Measurements from ENCODE around the gene NPS. TPM values are rescaled to one million over a fixed set of nuclear protein-coding genes. Genes with fewer than 3 reads are reported as not detected.

Gene NPS
- total RNA-seq, 1 donor: not detected

DNA sequence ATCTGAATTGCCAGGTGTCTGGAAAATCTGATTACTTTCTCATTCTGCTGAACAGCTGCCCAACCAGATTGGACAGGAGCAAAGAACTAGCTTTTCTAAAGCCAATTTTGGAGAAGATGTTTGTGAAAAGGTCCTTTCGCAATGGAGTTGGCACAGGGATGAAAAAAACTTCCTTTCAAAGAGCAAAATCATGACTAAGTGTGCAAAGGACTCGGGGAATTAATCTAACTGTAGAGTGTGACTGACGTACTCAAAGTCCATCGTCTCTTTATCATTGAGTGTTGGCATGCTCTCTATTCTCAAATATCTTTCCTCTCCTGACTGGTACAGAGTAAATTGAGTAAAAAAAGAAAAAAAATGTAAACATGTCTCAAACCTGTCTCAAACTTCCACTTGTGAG is 3.3 kb downstream of the NPS start:
- Histone ChIP-seq H3K4me2 (ENCODE audit: insufficient read depth, low read length) (no peak overlapping the region), H3K9me3 (ENCODE audit: low read depth, low read length) (no peaks in the 10 kb centered on the region), H3K27me3 (ENCODE audit: insufficient read depth, low read length) (no peaks in the 10 kb centered on the region), H2AFZ (ENCODE audit: low read length) (no peak overlapping the region), H3K4me1 (ENCODE audit: insufficient read depth, low read length) (no peaks in the 10 kb centered on the region), H3K79me2 (ENCODE audit: insufficient read depth, low read length) (no peaks in the 10 kb centered on the region), H3K27ac (ENCODE audit: low read depth, low read length) (no peak overlapping the region), H3K36me3 (ENCODE audit: insufficient read depth, low read length) (no peaks in the 10 kb centered on the region), H4K20me1 (ENCODE audit: insufficient read depth, low read length) (no peaks in the 10 kb centered on the region), H3K4me3 (ENCODE audit: insufficient read depth, low read length) (no peak overlapping the region)
- TF ChIP-seq, protein P1, sequence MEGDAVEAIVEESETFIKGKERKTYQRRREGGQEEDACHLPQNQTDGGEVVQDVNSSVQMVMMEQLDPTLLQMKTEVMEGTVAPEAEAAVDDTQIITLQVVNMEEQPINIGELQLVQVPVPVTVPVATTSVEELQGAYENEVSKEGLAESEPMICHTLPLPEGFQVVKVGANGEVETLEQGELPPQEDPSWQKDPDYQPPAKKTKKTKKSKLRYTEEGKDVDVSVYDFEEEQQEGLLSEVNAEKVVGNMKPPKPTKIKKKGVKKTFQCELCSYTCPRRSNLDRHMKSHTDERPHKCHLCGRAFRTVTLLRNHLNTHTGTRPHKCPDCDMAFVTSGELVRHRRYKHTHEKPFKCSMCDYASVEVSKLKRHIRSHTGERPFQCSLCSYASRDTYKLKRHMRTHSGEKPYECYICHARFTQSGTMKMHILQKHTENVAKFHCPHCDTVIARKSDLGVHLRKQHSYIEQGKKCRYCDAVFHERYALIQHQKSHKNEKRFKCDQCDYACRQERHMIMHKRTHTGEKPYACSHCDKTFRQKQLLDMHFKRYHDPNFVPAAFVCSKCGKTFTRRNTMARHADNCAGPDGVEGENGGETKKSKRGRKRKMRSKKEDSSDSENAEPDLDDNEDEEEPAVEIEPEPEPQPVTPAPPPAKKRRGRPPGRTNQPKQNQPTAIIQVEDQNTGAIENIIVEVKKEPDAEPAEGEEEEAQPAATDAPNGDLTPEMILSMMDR (IDR thresholded peaks at IDR 0.05; ENCODE audit: extremely low read depth, low read depth, low read length): no peak
- no peak for DNase-seq (ENCODE audit: insufficient read length, low spot score, missing footprints)

DNA sequence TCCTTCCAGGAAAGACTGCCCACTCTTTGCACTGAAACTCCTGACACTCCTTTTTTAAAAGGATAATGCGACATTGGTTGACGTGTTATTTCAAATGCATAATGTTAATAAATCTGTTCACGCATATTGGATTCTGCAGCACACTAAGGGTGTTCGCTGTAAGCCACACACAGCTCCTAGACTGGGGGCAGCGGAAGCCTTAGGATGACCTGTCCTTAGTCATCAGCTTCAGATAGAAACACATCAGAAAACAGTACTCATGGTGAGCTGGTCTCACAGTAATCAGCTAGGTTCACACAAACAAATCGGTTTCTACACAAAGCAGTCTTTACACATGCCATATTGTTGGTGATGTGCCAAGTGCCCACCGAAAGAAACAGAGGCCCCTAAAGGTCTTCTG is 4.3 kb downstream of the NPS start:
- H3K4me3 ChIP-seq (ENCODE audit: insufficient read depth, low read length): no peak overlapping the region
- H3K9me3 ChIP-seq (ENCODE audit: low read depth, low read length): no peaks in the 10 kb centered on the region
- no peak overlapping the region for H2AFZ ChIP-seq (ENCODE audit: low read length)
- H3K36me3 ChIP-seq (ENCODE audit: insufficient read depth, low read length): no peaks in the 10 kb centered on the region
- no peaks in the 10 kb centered on the region for H3K79me2 ChIP-seq (ENCODE audit: insufficient read depth, low read length)
- no peak overlapping the region for H3K4me2 ChIP-seq (ENCODE audit: insufficient read depth, low read length)
- H3K4me1 ChIP-seq (ENCODE audit: insufficient read depth, low read length): no peaks in the 10 kb centered on the region
- no peak overlapping the region for H3K27ac ChIP-seq (ENCODE audit: low read depth, low read length)
- H3K27me3 ChIP-seq (ENCODE audit: insufficient read depth, low read length): no peaks in the 10 kb centered on the region
- DNase-seq (ENCODE audit: insufficient read length, low spot score, missing footprints): no peak
- TF ChIP-seq, protein P1 (IDR thresholded peaks at IDR 0.05; ENCODE audit: extremely low read depth, low read depth, low read length): no peak
- H4K20me1 ChIP-seq (ENCODE audit: insufficient read depth, low read length): no peaks in the 10 kb centered on the region

DNA sequence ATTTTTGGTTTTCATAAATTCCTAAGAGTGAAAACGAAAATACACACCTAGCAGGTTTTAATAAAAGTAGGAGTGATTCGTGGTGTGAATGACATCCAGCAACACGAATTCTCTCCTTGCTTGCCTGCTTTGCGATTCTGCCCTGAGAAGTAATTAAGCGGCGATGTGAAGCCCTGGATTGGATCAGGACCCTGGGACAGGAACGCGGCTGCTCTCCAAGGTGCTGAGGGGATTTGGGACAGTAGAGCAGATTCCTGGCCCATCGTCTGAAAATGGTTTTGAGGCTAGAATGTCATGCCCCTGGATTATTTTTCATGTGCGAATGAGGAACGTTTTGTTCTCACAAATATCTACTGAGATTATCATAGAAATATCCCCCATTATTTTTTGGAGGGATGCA is 7.8 kb downstream of the NPS start:
- H3K27ac ChIP-seq (ENCODE audit: low read depth, low read length): no peak overlapping the region
- no peak overlapping the region for H3K4me2 ChIP-seq (ENCODE audit: insufficient read depth, low read length)
- H3K27me3 ChIP-seq (ENCODE audit: insufficient read depth, low read length): no peaks in the 10 kb centered on the region
- no peaks in the 10 kb centered on the region for H3K9me3 ChIP-seq (ENCODE audit: low read depth, low read length)
- TF ChIP-seq, protein P1 (IDR thresholded peaks at IDR 0.05; ENCODE audit: extremely low read depth, low read depth, low read length): no peak
- no peaks in the 10 kb centered on the region for H3K36me3 ChIP-seq (ENCODE audit: insufficient read depth, low read length)
- no peak overlapping the region for H3K4me3 ChIP-seq (ENCODE audit: insufficient read depth, low read length)
- no peaks in the 10 kb centered on the region for H3K79me2 ChIP-seq (ENCODE audit: insufficient read depth, low read length)
- no peak for DNase-seq (ENCODE audit: insufficient read length, low spot score, missing footprints)
- H4K20me1 ChIP-seq (ENCODE audit: insufficient read depth, low read length): no peaks in the 10 kb centered on the region
- no peak overlapping the region for H2AFZ ChIP-seq (ENCODE audit: low read length)
- H3K4me1 ChIP-seq (ENCODE audit: insufficient read depth, low read length): no peaks in the 10 kb centered on the region

DNA sequence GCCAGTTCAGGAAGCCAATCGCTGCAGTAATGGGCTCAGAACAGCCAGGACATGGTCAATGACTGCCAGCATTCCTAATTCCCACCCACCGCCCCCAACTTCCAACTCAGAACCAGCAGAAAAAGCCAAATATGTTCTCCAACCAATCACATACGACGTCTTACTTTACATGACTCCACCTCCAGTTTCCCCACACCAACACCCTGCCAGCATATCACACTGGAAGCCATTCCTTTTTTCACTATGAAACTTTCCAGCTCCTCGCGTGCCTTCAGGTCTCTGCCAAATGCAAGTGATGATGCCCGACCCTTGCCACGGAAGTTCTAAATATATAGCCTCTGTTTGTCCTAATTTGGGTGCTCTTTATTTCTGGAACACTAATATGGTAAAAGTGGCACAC is 12.5 kb downstream of the NPS start:
- Histone ChIP-seq H3K27ac (ENCODE audit: low read depth, low read length) (no peak overlapping the region), H3K4me2 (ENCODE audit: insufficient read depth, low read length) (no peak overlapping the region), H3K9me3 (ENCODE audit: low read depth, low read length) (no peaks in the 10 kb centered on the region), H4K20me1 (ENCODE audit: insufficient read depth, low read length) (no peaks in the 10 kb centered on the region), H2AFZ (ENCODE audit: low read length) (no peak overlapping the region), H3K36me3 (ENCODE audit: insufficient read depth, low read length) (no peaks in the 10 kb centered on the region), H3K27me3 (ENCODE audit: insufficient read depth, low read length) (no peaks in the 10 kb centered on the region), H3K79me2 (ENCODE audit: insufficient read depth, low read length) (no peaks in the 10 kb centered on the region), H3K4me3 (ENCODE audit: insufficient read depth, low read length) (no peak overlapping the region), H3K4me1 (ENCODE audit: insufficient read depth, low read length) (no peaks in the 10 kb centered on the region)
- TF ChIP-seq, protein P1 (IDR thresholded peaks at IDR 0.05; ENCODE audit: extremely low read depth, low read depth, low read length): no peak
- no peak for DNase-seq (ENCODE audit: insufficient read length, low spot score, missing footprints)
